Parathyroid adenoma (tissue), 2 donors: ENCODE data around the gene PNMA6E.

Experiments
- H2AFZ ChIP-seq: fragments of 300-600 bp; sonication (generic); one replicate; pipeline ENCODE4 v1.7.0; 2017; ENCODE audit warnings: antibody characterized with exemption, mild to moderate bottlenecking
- H3K27ac ChIP-seq: fragments of 300-600 bp; sonication (generic); one replicate; pipeline ENCODE4 v1.7.0; 2017
- H3K27me3 ChIP-seq: fragments of 300-600 bp; sonication (generic); one replicate; pipeline ENCODE4 v1.7.0; 2017; ENCODE audit warnings: low read length; ENCODE audit not compliant: control insufficient read depth, insufficient read depth
- H3K36me3 ChIP-seq: fragments of 300-600 bp; sonication (generic); one replicate; pipeline ENCODE4 v1.7.0; 2017; ENCODE audit warnings: low read length; ENCODE audit not compliant: control insufficient read depth, insufficient read depth
- H3K4me1 ChIP-seq: fragments of 300-600 bp; sonication (generic); one replicate; pipeline ENCODE4 v1.7.0; 2017; ENCODE audit warnings: control low read depth
- H3K4me2 ChIP-seq: fragments of 300-600 bp; sonication (generic); one replicate; pipeline ENCODE4 v1.7.0; 2017; ENCODE audit warnings: low read length
- H3K4me3 ChIP-seq: fragments of 300-600 bp; sonication (generic); one replicate; pipeline ENCODE4 v1.7.0; 2017; ENCODE audit warnings: low read depth, low read length
- H3K79me2 ChIP-seq: fragments of 300-600 bp; sonication (generic); one replicate; pipeline ENCODE4 v1.7.0; 2017; ENCODE audit warnings: control low read depth
- H3K9ac ChIP-seq: fragments of 300-600 bp; sonication (generic); one replicate; pipeline ENCODE4 v1.7.0; 2017; ENCODE audit warnings: mild to moderate bottlenecking
- H3K9me3 ChIP-seq: fragments of 300-600 bp; sonication (generic); one replicate; pipeline ENCODE4 v1.7.0; 2017; ENCODE audit warnings: low read length; ENCODE audit not compliant: control insufficient read depth
- CTCF ChIP-seq: fragments of 300-600 bp; sonication (generic); IDR thresholded peaks from one replicate; pipeline ENCODE4 v1.7.0; 2017; ENCODE audit warnings: antibody characterized with exemption, mild to moderate bottlenecking
- donor health status: primary hyperparathyroidism.

PNMA6E gene

DNA sequence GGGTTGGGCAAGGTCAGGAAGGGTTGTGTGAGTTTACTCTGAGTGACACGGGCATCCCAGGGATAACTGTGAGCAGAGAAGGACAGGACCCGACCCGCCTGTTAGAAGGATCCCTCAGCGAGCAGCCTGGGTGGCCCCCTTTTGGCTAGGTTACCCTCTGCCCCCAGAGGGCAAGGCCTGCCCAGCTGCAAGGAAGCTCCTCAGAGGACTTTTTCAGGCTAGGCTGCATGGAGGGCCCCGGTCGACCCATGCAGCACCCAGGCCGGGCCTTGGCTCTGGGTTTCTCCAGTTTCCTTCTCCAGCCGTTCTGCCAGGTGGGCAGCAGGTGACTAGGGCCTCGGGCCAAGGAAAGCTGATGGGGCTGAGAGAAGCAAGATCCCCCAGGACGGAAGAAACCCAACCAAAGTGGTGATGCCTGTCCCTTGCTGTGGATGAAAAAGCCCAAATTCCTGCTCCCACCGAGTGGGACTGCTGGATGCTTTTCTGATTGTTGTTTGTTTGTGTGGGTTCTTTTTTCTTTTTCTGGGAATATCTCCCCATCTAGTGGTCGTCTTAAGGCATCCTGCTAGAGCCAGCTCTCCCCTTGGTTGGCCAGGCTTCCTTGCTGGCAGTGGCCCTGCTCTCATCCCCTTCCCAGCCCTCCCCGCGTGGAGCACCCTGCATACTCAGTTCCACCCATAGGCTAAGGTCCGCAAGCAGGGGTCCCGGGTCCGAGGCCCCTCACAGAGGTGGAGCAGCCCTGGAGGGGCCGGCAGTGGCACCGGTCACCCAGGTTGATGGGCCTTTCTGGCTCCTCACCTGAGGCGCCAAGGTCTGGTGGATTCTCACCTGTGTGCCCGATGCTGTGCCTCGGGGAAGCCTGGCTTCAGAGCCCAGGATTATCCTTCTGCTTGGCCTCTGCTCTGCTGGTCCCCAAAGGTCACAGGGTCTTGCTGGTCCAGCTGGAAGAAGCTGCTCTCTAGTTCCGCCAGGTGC lies 11.9 kb upstream of the PNMA6E start:
- TF ChIP-seq CTCF = no peak
- Histone ChIP-seq H3K4me3 (peak overlapping the region; percentile 57), H3K27me3 (no peaks in the 10 kb centered on the region)

GRCh38 chrX:153411988-153412574 lies 10.9 kb upstream of the PNMA6E start:
- no peaks in the 10 kb centered on the region for H3K36me3 ChIP-seq
- no peaks in the 10 kb centered on the region for H3K27me3 ChIP-seq
- H3K9ac ChIP-seq = no peak overlapping the region
- peak overlapping the region; percentile 75 for H3K27ac ChIP-seq
- H3K4me2 ChIP-seq = peak overlapping the region; percentile 76
- peaks cover 2% of the 10 kb centered on the region for H3K79me2 ChIP-seq
- peak overlapping the region; percentile 82 for H2AFZ ChIP-seq
- peak overlapping the region; percentile 57 for H3K4me3 ChIP-seq
- peaks cover under 1% of the 10 kb centered on the region for H3K4me1 ChIP-seq
- TF ChIP-seq CTCF = no peak
- no peaks in the 10 kb centered on the region for H3K9me3 ChIP-seq

More for the DNA sequence above, 11.9 kb upstream of the PNMA6E start:
- Histone ChIP-seq H3K27ac (peak overlapping the region; percentile 75), H2AFZ (no peak overlapping the region), H3K4me1 (peaks cover 4% of the 10 kb centered on the region), H3K9me3 (no peaks in the 10 kb centered on the region), H3K79me2 (peaks cover 2% of the 10 kb centered on the region), H3K9ac (no peak overlapping the region), H3K36me3 (no peaks in the 10 kb centered on the region), H3K4me2 (peak overlapping the region; percentile 76)

- peak within 1 kb of the TSS; percentile 82 for H2AFZ ChIP-seq
- H3K9me3 ChIP-seq = no peaks in the 10 kb centered on the region
- peaks cover 2% of the 10 kb centered on the region for H3K79me2 ChIP-seq
- no peaks in the 10 kb centered on the region for H3K27me3 ChIP-seq
- H3K9ac ChIP-seq = peak within 1 kb of the TSS; percentile 72
- no peaks in the 10 kb centered on the region for H3K36me3 ChIP-seq
- peak within 1 kb of the TSS; percentile 57 for H3K4me3 ChIP-seq
- H3K27ac ChIP-seq = peak within 1 kb of the TSS; percentile 75
- no peaks in the 10 kb centered on the region for H3K4me1 ChIP-seq
- peak within 1 kb of the TSS; percentile 76 for H3K4me2 ChIP-seq
- TF ChIP-seq CTCF = no peak
These were observed 10.3 kb upstream of the PNMA6E start, which contains the start of gene ZFP92 for GRCh38 chrX:153411255-153411987. Gene ZFP92 (plus strand): TSS chrX:153411472. CDS start chrX:153418323, 6,851 bp downstream.

DNA sequence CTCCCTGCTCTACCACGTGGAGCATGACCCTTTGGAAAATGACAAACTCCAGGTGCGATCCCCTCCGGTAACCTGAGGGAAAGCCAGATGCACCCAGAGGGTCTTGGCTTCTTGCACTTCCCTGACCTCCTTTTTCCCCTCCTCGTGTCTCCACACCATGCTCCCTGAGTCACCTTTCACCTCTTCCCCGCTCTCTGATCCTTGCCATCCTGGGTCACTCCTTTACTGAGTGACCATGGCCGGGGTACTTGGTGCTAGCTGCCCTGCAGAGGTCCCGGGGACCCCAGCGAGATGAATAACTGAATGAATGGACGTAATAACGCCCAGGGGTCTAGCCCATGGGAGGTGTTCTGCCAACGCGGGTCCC lies 9.7 kb upstream of the PNMA6E start:
- no peak for TF ChIP-seq CTCF
- no peak overlapping the region for H3K9ac ChIP-seq
- H2AFZ ChIP-seq = peak overlapping the region; percentile 82
- H3K27ac ChIP-seq = no peak overlapping the region
- H3K79me2 ChIP-seq = peaks cover 2% of the 10 kb centered on the region
- H3K4me2 ChIP-seq = peak overlapping the region; percentile 76
- H3K4me3 ChIP-seq = no peak overlapping the region
- H3K36me3 ChIP-seq = no peaks in the 10 kb centered on the region
- H3K4me1 ChIP-seq = no peaks in the 10 kb centered on the region
- H3K27me3 ChIP-seq = no peaks in the 10 kb centered on the region
- no peaks in the 10 kb centered on the region for H3K9me3 ChIP-seq
